ENCODE results near the gene LIX1L.

Gene LIX1L

DNA sequence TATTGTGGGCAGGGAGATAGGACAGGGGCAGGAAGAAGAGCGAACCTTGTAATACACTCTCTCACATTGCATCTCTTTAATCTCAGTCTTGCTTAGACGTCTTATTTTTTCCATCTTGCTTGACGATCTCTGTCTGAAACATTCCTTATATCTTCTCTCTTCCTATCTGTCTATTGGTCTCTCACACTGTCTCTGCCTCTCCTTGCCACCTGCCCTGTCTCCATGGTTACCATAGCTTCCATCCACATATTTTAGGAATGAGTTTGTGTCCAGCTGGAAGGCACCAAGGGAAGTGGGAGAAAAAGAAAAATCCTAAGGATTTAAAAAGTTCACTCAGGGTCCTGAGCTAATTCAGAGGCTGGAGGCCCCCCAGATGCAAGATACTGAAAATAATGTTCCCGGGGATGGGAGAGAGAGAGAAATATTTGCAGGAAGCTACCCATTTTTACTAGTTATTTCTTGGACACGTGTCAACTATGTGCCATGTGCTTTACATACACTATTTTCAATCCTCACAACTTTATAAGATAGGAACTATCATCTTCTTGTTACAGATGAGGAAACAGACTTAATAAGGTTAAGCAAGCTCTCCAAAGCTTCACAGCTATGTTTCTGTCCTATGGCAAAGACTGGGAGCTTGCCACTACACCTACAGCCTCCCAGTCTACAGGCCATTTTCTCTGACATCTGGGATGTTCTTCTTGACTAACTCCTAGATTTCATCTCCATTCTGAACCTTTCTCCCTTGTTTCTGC is 5.6 kb upstream of the LIX1L start:
- DNase-seq (ENCODE audit: low read depth in 2 of 2): no peak

DNA sequence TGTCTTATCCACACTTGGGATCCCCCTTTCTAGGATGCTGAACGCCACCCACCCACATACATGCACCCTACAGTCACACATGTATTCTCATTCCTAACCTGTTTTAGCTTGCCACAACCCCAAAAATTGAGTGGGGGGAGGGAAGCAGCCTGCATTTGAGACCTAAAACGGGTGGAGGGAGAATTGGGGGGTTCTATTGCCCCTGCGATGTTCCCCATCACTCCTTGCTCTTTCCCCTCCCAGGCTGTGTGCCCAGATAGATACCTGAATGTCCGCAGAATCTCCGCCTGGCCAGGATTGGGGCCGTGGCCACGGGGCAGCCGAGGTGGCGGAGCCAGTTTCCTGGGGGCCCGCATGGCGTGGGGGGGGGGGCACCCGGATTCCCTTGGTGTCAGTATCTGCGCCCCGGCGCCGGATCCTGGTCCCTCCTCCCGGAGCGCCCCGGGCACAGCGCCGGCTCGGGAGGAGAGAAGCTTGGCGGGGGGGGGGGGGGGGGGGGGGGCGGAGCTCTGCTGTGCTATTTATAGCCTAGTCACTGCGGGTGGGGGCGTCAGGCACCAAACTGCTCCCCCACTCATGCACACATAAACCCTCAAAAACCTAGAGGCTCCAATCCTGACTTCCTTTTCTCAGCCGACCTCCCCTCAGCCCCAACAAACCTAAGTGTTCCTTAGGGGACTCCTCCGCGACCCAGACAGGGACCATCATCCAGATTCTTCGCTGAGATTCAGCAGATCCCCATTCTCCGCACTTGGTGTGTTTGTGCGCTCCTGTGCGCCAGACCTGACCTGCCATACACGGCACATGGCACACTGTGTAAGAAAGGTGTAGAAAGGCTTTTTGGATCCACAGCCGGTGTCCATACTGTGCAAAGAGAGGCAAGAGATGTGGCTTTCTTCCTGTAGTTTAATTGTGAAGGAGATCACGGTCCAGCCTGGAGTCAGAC is 4.6 kb upstream of the LIX1L start:
- DNase-seq (ENCODE audit: low read depth in 2 of 2): no peak

DNA sequence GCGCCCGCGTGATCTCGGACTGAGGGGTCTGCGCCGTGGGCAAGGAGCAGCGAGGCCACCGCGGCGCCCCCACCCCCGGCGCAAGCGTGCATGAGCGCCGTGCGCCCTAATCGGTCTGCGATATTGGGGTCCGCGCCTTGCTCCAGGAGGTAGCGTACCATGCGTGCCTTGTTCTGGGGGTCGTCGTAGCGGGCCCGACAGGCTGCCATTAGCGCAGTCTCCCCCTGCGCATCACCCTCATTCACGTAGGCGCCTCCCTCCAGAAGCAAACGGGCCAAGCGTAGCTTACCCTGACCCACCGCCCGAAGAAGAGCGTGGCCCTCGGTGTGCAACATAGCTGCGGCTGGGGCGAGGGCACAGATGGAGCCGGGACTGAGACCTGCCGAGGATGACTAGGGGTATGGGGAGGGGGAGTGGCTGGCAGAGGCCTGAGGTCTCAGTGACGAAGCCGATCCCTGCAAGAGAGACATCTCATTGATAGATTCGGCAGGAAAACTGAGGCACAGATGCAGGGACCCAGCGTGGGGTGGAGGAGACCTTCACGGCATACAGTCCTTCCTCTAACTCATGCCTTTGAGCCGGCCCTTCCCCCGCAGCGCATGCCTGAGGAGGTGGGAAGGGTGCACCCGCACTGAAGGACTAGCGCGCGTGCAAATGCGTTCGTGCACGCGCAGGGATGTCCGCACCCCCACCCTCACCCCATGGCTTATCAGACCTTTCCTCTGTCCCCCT is 3.8 kb upstream of the LIX1L start:
- DNase-seq (ENCODE audit: low read depth in 2 of 2): no peak

DNA sequence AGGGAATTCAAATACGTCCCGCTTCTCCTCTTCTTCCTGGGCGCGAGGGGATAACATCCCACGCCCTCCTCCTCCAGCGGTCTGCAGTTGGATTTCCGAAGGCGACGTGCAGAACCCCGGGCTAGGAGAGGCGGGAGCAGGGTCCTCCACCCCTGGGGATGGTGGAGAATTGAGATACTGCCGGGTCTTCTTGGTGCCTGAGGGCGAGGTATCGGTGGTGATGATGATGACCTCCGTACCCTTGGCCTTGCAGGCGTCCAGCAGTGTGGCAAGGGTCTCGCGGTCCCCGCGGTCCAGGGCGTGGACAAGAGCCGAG is 3.2 kb upstream of the LIX1L start:
- no peak for DNase-seq (ENCODE audit: low read depth in 2 of 2)

DNA sequence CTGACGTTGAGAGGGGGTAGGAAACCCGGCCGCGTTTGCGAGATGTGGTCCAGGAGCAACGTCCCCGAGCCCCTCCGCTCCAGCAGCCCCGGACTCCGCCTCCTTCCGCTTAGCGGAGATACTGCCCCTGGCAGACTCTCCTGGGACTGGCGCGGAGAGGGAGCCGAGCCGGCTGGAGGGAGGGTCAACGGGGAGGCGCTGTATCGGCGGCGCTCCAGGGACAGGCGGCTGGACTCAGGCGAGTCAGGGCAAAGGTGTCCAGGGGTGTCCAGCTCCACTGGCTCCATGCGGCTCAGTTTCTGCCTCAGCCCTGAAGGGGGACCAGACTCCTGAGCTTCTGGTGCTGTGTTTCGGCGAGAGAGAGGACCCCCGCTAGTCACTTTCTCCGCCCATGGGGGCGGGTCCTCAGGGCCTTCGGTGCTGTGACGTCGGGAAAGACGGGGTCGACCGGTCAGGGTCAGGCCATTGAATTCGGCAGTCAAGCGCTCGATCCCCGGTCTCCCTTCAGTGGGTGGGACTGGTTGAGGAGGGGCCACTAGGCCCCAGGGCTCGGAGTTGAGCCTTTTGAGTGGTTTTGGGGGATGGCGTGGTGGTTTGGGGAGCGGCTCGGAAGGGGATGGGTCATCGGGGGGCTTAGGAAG is 2.8 kb upstream of the LIX1L start:
- peak in 1 of 2 donors; percentile 43 for DNase-seq (ENCODE audit: low read depth in 2 of 2)

DNA sequence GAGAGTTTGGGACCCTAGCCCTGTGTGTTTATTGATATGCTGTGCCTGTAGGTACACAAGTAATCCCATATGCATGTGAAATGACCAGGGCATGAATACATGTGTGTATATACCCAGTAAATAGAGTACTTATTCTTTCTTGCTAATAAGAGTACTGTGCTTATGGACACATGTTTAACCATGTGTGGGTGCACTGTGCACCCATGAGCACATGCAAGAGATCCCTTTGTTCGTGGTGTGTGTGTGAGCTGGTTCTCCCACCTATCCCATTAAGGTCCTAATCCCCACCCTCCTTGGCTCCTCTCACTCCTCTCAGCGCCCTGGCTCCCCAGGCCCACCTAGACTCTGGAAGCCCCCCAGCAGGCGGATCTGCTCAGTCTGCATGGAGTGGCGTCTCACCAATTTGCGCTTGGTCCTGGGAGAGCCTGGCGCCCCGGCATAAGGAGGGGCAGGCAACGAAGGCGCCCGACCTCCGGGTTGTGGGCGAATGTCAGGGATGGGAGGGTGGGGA is 2.2 kb upstream of the LIX1L start:
- DNase-seq (ENCODE audit: low read depth in 2 of 2): no peak

DNA sequence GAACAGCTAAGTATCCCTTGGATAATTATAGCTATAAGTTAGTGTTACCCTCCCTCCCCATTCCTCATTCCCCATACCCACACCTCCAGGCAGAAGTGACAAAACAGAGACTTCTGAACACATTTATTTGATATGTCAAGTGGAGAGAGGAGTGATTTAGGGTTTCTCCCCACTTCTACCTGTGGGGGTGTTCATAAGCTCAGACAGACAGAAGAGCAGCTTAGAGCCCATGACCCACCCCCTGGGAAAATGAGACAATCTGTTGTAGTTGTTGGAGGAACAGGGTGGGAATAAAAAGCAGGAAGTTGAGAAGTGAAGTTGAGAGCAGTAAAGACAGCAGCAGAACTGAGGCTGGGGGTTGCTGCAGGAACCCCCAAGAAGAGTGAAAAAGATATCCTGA is 1.5 kb upstream of the LIX1L start:
- DNase-seq (ENCODE audit: low read depth in 2 of 2): no peak

DNA sequence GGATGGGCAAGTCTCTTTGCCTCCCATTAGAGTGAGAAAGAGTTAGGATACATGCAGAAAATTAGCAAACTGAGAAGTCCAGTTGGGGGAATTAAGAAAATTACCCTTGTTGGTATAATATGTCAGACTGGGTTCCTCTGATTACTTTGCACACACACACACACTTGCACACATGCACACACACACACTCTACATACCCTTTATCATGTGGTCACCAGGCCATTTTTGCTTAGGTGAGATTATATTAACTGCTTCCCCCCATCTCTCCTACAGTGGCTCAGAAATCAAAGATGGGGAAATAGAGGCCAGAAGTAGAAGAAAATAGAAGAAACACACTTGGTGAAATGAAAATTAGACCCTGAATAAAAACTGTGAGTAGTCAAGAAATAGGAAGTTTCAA is 917 bp upstream of the LIX1L start:
- DNase-seq (ENCODE audit: low read depth in 2 of 2): no peak

DNA sequence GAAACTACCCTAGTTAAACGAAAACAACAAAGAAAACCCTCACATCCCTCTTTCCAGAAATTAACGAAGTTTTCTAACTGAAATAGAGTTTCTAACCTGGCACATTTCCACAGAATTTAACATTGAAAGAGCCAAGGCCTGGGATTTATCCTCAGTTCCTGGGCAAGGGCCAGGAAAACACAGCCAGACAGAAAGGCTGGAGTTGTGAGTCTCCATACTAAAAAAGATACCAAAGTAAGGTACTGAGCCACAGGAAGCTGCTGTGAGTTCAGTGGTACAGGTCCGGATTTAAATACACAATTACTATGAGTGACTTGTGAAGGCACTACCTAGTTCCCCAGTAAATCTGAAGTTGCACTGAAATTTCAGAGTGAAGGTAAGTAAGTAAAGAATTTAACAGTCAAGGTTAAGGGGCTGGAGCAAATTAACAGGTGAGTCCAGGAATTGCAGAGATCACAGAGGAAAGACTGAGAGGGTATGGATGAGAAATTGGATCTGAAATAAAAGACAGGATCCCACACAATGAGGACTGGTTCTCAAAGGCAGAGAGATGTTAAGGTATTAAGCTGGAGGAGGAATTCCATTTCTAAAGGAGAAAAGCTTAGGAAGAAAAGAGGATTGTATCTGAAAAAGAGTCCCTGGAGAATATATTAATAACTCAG is 905 bp downstream of the LIX1L start:
- DNase-seq (ENCODE audit: low read depth in 2 of 2): no peak

DNA sequence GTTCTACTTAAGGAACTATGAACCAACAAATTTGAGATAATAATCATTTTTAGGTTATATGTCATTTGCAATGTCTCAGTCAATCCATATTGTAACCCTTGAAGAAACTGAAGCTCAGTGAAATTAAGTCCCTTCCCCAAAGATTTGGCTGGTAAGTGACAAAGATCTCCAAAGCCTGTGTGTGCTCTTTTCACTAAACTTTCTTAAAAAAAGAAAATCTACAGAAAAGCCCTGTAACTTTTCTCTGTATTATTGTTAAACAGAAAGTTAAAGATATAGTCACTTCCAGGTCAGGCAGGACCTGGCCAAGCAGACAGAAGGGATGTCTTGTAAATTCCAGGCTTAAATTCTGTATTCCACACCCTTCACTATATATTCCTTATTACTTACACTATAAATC is 1.5 kb downstream of the LIX1L start:
- DNase-seq (ENCODE audit: low read depth in 2 of 2): no peak

DNA sequence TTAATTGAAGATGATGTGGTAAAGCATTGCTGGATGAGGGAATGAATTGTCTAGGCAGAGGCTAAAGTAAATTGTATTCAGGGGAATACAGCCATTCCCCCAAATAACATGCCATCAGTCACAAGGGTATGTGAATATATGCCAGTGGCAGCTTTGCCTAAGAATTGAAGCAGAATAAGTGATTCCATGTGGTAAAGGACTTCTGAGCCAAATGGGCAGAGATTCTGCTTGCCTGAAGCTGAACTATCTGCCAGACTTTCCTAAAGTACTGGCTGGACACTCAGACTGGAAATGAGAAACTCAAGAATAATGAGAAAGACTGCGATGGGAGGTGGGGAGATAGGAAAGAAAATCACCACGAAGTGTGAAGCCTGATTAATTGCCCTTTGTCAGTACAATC is 2.4 kb downstream of the LIX1L start:
- no peak for DNase-seq (ENCODE audit: low read depth in 2 of 2)

DNA sequence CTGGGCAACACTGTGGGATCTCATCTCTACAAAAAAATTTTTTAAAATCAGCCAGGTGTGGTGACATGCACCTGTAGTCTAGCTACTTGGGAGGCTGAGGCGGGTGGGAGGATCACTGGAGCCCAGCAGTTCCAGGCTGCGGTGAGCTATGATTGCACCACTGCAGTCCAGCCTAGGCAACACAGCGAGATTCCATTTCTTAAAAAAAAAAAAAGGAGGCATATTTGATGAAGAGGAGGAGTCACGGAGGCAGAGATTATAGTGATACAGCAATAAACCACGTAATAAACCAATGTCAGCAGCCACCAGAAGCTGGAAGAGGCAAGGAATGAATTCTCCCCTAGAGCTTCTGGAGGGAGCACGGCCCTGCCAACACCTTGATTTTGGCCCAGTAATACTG is 4.0 kb downstream of the LIX1L start:
- no peak for DNase-seq (ENCODE audit: low read depth in 2 of 2)

DNA sequence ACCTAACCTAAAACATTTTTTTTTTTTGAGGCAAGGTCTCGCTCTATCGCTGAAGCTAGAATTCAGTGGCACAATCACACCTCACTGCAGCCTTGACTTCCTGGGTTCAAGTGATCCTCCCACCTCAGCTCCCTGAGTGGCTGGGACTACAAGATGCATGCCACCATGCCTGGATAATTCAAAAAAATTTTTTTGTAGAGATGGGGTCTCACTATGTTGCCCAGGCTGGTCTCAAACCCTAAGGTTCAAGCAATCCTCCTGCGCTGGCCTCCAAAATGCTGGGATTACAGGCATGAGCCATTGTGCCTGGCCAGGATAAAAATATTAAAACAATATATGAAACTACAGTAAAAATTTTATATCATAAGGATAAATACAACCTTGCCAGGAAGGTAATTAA is 4.9 kb downstream of the LIX1L start:
- DNase-seq (ENCODE audit: low read depth in 2 of 2): no peak

DNA sequence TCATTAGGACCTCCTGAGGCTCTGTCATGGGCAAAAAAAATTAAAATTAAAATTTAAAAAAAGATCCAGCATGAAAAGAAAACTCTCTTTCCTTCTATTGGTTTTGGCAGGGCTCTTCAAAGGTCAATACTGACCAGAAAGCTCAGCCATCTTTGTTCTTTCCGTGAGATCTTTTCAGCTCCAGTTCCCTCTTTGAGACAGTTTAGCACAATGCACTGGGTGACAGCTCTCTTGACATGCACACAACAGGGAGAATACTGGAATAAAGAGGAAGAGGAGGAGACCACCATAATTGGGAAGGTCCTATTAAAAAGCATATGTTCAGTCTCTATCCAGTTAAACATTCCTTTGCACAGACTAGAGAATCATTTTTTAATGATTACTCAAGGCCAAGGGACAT is 6.3 kb downstream of the LIX1L start:
- no peak for DNase-seq (ENCODE audit: low read depth in 2 of 2)

DNA sequence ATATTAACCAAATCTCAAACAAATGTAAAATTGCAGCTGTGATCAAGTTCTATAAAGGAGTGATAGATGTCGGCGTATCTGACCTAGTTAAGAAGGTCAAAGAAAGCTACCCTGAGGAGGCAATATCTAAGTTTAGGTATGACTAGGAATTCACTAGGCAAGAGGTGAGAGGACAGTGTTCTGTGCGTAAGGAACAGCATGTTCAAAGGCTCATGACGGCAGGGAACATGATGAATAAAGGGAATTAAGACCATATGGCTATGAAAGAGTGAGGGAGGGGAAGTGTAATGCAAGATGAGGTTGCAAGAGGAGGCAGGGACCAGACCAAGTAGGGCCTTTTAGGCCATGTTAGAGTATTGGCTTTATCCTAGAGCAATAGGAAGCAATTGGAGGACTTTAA is 8.6 kb downstream of the LIX1L start:
- no peak for DNase-seq (ENCODE audit: low read depth in 2 of 2)

DNA sequence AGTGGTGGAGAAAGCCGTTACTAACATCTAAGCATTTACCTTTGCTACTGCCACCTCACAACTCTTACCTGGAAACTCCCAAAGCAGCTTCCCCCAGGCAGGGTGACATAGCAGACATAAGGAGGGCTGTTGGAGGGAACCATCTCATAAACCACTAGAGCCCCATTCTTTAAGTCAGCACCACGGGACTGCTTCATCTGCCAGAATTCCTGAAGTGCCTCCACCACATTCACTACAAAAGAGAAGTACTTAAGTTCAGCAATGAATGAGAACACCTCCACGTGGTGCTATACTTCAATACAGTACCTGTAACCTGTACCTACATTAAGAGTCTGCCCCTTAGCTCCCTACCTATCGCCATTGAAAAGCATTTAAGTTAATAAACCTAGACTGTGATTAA is 10.3 kb downstream of the LIX1L start:
- DNase-seq (ENCODE audit: low read depth in 2 of 2): no peak

DNA sequence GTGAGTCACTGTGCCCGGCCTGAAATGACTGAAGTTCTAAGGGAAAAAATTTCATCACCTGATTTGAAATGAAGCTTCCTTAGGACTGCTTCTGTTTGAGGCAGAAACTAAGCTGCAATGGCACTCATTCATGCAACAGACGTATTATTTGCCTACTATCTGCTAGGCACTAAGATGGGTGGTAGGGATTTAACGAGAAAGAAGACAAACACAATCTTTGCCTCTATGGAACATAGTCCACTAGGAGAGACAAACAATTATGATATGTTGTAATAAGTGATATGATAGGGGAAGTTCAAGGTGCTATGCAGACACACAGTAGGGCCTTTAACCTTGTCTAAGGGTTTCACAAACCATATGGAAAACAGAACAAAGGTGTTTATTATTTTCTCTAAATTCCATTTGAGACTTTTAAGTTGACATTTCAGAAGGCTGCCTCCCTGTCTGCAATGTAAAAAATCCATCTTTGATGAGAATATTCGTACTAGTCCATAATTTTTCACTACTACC is 11.3 kb downstream of the LIX1L start:
- no peak for DNase-seq (ENCODE audit: low read depth in 2 of 2)

DNA sequence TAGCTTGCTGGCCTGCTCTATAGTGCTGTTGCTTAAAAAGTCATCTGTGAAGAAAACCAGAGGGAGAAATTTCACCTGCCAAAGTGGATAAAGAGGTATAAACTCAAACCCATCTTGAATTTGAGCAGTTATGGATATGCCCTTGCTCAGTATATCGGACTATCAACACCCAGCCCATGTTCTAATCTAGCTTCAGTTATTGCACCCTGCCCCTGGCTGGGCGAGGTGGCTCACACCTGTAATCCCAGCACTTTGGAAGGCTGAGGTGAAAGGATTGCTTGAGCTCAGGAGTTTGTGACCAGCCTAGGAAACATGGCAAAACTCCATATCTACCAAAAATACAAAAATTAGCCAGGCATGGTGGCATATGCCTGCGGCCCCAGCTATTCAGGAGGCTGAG is 13.3 kb downstream of the LIX1L start:
- DNase-seq (ENCODE audit: low read depth in 2 of 2): no peak

DNA sequence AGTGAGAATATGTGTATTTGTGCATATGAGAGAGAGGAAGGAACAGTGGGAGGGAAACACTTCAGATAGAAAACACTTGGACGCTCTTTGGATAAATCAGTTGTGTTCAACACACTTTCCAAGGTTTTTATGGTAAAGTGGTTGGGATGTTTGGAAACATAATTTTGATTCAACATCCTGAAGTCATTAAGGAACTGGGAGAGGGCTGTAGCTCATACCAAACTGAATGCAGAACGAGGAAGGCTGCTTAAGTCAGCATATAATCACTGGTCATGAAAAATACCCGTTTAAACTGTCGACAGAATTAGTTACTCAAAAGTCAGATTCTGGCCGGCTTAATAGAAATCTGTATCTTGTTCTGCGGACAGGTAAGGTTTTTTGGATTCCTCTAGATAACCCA is 14.9 kb downstream of the LIX1L start:
- no peak for DNase-seq (ENCODE audit: low read depth in 2 of 2)

DNA sequence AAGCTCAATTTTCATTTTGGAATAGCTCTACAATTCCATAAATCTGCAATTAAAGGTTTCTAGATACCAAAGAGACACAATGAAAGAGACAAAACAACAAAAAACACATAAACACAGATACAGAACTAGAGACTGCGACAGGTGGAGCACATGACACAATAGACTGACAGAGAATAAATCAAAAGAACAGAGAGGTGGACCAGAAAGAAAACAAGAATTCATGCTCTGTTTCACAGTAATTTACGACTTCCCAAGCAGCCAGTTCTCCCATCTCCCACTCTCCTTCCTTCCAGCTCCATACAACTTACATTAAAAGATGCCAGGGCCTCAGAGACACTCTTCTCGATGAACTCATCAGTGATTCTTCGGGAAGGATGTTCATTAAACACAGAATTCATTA is 15.4 kb downstream of the LIX1L start:
- no peak for DNase-seq (ENCODE audit: low read depth in 2 of 2)

DNA sequence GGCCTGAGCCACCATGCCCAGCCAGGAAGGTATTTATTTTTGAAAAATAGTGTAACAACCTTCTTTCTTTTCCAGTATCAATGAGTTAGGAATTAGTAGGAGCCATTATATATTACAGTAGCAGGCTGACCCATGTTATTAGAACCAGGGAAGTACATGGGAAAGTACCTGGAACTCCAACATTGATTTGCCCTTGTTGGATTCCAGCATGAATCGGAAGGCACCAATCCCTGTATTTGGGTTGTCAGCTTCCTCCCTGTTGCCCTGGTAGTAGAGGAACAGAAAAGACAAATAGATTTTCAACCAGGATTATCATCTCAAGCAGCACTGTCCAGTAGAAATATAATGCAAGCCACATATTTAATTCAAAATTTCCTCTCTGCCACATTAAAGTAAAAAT is 20.4 kb downstream of the LIX1L start:
- DNase-seq (ENCODE audit: low read depth in 2 of 2): no peak

All from stimulated activated CD8-positive, alpha-beta memory T cell treated with anti-CD3 and anti-CD28 coated beads, Interleukin-7, amount 100 ng/mL, for 4 hours (primary cell).